WTC11 (cell line): ENCODE results near the gene BFSP1. TPM values are rescaled to one million over a fixed set of nuclear protein-coding genes. Genes with fewer than 3 reads are reported as not detected.

ENCODE experiments used
- ATAC-seq: fragments of 200-7000 bp; cut with Tn5 transposase; 2 replicates; pipeline ENCODE4 v1.10.0; 2021; ENCODE audit warnings: mild to moderate bottlenecking, moderate library complexity
- CTCF ChIA-PET: fragments of 300-600 bp; sonication (Branson Sonifier 250); formaldehyde crosslinking; loops from one replicate; lab custom pipeline; 2021; ENCODE audit warnings: antibody characterized with exemption; lab: Charles Lee
- POLR2A ChIA-PET: fragments of 350-600 bp; sonication (Branson Sonifier 250); formaldehyde crosslinking; loops from one replicate; lab custom pipeline; 2021; ENCODE audit warnings: antibody characterized with exemption; lab: Charles Lee
- DNase-seq: peaks from one replicate; pipeline ENCODE4 v3.0.0; 2021; ENCODE audit warnings: low spot score
- H3K27ac Mint-ChIP-seq: 2 replicates; pipeline ENCODE4 v1.8.0; 2021; ENCODE audit warnings: mixed read lengths
- H3K27me3 Mint-ChIP-seq: 2 replicates; pipeline ENCODE4 v1.8.0; 2021; ENCODE audit warnings: low read depth, mild to moderate bottlenecking, moderate library complexity, mixed read lengths
- H3K36me3 Mint-ChIP-seq: 2 replicates; pipeline ENCODE4 v1.8.0; 2021; ENCODE audit warnings: mixed read lengths
- H3K4me1 Mint-ChIP-seq: 2 replicates; pipeline ENCODE4 v1.8.0; 2022; ENCODE audit warnings: mixed read lengths
- H3K4me3 Mint-ChIP-seq: 2 replicates; pipeline ENCODE4 v1.8.0; 2021; ENCODE audit warnings: mild to moderate bottlenecking, moderate library complexity, mixed read lengths
- H3K9me3 Mint-ChIP-seq: 2 replicates; pipeline ENCODE4 v1.8.0; 2021; ENCODE audit warnings: mixed read lengths
- ATF3 ChIP-seq: sonication (generic); formaldehyde crosslinking; conservative IDR thresholded peaks from 2 replicates; pipeline ENCODE4 v1.8.1; 2022; ENCODE audit warnings: mild to moderate bottlenecking, missing genetic modification reagents
- CBFB ChIP-seq: sonication (generic); formaldehyde crosslinking; IDR thresholded peaks from 2 replicates; pipeline ENCODE4 v1.8.1; 2022; ENCODE audit warnings: mild to moderate bottlenecking, low read depth, missing genetic modification reagents
- CREM ChIP-seq: sonication (generic); formaldehyde crosslinking; IDR thresholded peaks from 2 replicates; pipeline ENCODE4 v1.8.1; 2022; ENCODE audit warnings: mild to moderate bottlenecking, missing genetic modification reagents, moderate library complexity
- CTCF ChIP-seq: fragments of 200-600 bp; IDR thresholded peaks from 2 replicates; pipeline ENCODE4 v1.8.0; 2022; ENCODE audit warnings: antibody characterized with exemption
- FOXJ3 ChIP-seq: sonication (generic); formaldehyde crosslinking; IDR thresholded peaks from 2 replicates; pipeline ENCODE4 v1.9.0; 2021; ENCODE audit warnings: missing genetic modification reagents, mild to moderate bottlenecking, borderline replicate concordance
- FOXK1 ChIP-seq: sonication (generic); formaldehyde crosslinking; IDR thresholded peaks from 2 replicates; pipeline ENCODE4 v1.8.0; 2022; ENCODE audit warnings: mild to moderate bottlenecking, moderate library complexity, missing genetic modification reagents
- GABPB1 ChIP-seq: sonication (generic); formaldehyde crosslinking; IDR thresholded peaks from 2 replicates; pipeline ENCODE4 v1.8.1; 2023; ENCODE audit warnings: mild to moderate bottlenecking, missing genetic modification reagents
- HMGA2 ChIP-seq: fragments of 250-450 bp; sonication (Bioruptor Pico); IDR thresholded peaks from 2 replicates; pipeline ENCODE4 v1.4.0; 2021; ENCODE audit warnings: mild to moderate bottlenecking, moderate library complexity
- IRF2 ChIP-seq: sonication (generic); formaldehyde crosslinking; IDR thresholded peaks from 2 replicates; pipeline ENCODE4 v1.8.0; 2022; ENCODE audit warnings: low read depth, missing genetic modification reagents, borderline replicate concordance
- JAZF1 ChIP-seq: fragments of 250-450 bp; sonication (Bioruptor Pico); IDR thresholded peaks from 2 replicates; pipeline ENCODE4 v1.9.0; 2021; ENCODE audit warnings: moderate library complexity, mild to moderate bottlenecking, inconsistent platforms
- MLX ChIP-seq: sonication (generic); formaldehyde crosslinking; IDR thresholded peaks from 2 replicates; pipeline ENCODE4 v1.8.1; 2023; ENCODE audit warnings: mild to moderate bottlenecking, missing genetic modification reagents, moderate library complexity
- MYBL2 ChIP-seq: sonication (generic); formaldehyde crosslinking; IDR thresholded peaks from 2 replicates; pipeline ENCODE4 v1.8.1; 2023; ENCODE audit warnings: mild to moderate bottlenecking, moderate library complexity, missing genetic modification reagents
- NFYB ChIP-seq: sonication (generic); formaldehyde crosslinking; conservative IDR thresholded peaks from 2 replicates; pipeline ENCODE4 v1.8.0; 2022; ENCODE audit warnings: low read depth, missing genetic modification reagents
- SOX15 ChIP-seq: fragments of 250-450 bp; sonication (Bioruptor Pico); IDR thresholded peaks from 2 replicates; pipeline ENCODE4 v1.9.0; 2021; ENCODE audit warnings: mild to moderate bottlenecking
- TEAD1 ChIP-seq: sonication (generic); formaldehyde crosslinking; IDR thresholded peaks from 2 replicates; pipeline ENCODE4 v1.8.0; 2022; ENCODE audit warnings: mild to moderate bottlenecking, missing genetic modification reagents
- ZNF263 ChIP-seq: sonication (generic); formaldehyde crosslinking; IDR thresholded peaks from 2 replicates; pipeline ENCODE4 v1.8.1; 2022; ENCODE audit warnings: low read depth, mild to moderate bottlenecking, moderate library complexity, missing genetic modification reagents
- ZNF425 ChIP-seq: fragments of 250-450 bp; sonication (Bioruptor Pico); conservative IDR thresholded peaks from 2 replicates; pipeline ENCODE4 v1.9.0; 2021; ENCODE audit warnings: mild to moderate bottlenecking
- total RNA-seq: library from RNA; stranded (reverse); gene quantifications from 3 replicates; pipeline ENCODE4 v1.2.3, GENCODE V29; 2021
- TF ChIP-seq, protein P1 (sequence below): sonication (generic); formaldehyde crosslinking; IDR thresholded peaks from 2 replicates; pipeline ENCODE4 v1.8.1; 2022; ENCODE audit warnings: mild to moderate bottlenecking, missing genetic modification reagents, moderate library complexity, borderline replicate concordance
- TF ChIP-seq, protein P2 (sequence below): fragments of 250-450 bp; sonication (Bioruptor Pico); IDR thresholded peaks from 2 replicates; pipeline ENCODE4 v1.9.0; 2021; ENCODE audit warnings: moderate library complexity, mild to moderate bottlenecking, inconsistent platforms, borderline replicate concordance
- TF ChIP-seq, protein P3 (sequence below): sonication (generic); formaldehyde crosslinking; IDR thresholded peaks from 2 replicates; pipeline ENCODE4 v1.8.0; 2023; ENCODE audit warnings: missing genetic modification reagents, mild to moderate bottlenecking, borderline replicate concordance

BFSP1 gene
- total RNA-seq, 1 experiment from 2014 or later, result 3.0 TPM

DNA sequence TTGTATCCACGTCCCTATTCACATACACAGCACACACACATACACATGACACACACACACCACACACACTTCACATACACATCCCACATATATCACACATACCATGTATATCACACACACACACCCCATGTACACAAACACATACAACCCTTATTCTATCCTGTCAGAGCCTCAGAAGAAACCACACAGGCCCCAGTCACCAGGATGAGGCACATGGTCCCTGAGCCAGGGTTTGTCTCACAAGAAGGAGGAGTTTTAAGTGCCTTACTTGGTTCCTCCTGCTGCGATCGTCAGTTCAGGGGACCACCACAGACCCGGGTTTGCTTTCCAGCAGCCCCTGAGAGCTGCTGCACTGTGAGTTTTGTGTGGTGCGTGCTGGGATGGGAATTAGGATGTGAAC lies 23.6 kb downstream of the BFSP1 start:
- no peak for TF ChIP-seq CTCF
- no peak for TF ChIP-seq FOXK1
- no peak for TF ChIP-seq ZNF425
- TF ChIP-seq TEAD1 (CRISPR knock-in tag), result no peak
- no peak for TF ChIP-seq MYBL2 (CRISPR knock-in tag)
- no peak for TF ChIP-seq SOX15
- TF ChIP-seq, protein P1, sequence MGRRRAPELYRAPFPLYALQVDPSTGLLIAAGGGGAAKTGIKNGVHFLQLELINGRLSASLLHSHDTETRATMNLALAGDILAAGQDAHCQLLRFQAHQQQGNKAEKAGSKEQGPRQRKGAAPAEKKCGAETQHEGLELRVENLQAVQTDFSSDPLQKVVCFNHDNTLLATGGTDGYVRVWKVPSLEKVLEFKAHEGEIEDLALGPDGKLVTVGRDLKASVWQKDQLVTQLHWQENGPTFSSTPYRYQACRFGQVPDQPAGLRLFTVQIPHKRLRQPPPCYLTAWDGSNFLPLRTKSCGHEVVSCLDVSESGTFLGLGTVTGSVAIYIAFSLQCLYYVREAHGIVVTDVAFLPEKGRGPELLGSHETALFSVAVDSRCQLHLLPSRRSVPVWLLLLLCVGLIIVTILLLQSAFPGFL (CRISPR knock-in tag), result no peak
- TF ChIP-seq NFYB (CRISPR knock-in tag), result no peak
- no peak for TF ChIP-seq CBFB (CRISPR knock-in tag)
- TF ChIP-seq ZNF263, result no peak
- TF ChIP-seq, protein P2, sequence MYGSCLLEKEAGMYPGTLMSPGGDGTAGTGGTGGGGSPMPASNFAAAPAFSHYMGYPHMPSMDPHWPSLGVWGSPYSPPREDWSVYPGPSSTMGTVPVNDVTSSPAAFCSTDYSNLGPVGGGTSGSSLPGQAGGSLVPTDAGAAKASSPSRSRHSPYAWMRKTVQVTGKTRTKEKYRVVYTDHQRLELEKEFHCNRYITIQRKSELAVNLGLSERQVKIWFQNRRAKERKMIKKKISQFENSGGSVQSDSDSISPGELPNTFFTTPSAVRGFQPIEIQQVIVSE, result no peak
- TF ChIP-seq CREM, result no peak
- no peak for TF ChIP-seq ATF3 (CRISPR knock-in tag)
- no peak for TF ChIP-seq GABPB1 (CRISPR knock-in tag)
- TF ChIP-seq MLX (CRISPR knock-in tag), result no peak

GRCh38 chr20:17507032-17507431 lies 24.1 kb downstream of the BFSP1 start:
- Mint-ChIP-seq H3K9me3 (no peaks in the 10 kb centered on the region), H3K4me1 (peaks cover 13% of the 10 kb centered on the region), H3K27me3 (peaks cover 10% of the 10 kb centered on the region), H3K36me3 (no peaks in the 10 kb centered on the region; the same call in 1 of the 2 replicates)
- TF ChIP-seq, protein P3, sequence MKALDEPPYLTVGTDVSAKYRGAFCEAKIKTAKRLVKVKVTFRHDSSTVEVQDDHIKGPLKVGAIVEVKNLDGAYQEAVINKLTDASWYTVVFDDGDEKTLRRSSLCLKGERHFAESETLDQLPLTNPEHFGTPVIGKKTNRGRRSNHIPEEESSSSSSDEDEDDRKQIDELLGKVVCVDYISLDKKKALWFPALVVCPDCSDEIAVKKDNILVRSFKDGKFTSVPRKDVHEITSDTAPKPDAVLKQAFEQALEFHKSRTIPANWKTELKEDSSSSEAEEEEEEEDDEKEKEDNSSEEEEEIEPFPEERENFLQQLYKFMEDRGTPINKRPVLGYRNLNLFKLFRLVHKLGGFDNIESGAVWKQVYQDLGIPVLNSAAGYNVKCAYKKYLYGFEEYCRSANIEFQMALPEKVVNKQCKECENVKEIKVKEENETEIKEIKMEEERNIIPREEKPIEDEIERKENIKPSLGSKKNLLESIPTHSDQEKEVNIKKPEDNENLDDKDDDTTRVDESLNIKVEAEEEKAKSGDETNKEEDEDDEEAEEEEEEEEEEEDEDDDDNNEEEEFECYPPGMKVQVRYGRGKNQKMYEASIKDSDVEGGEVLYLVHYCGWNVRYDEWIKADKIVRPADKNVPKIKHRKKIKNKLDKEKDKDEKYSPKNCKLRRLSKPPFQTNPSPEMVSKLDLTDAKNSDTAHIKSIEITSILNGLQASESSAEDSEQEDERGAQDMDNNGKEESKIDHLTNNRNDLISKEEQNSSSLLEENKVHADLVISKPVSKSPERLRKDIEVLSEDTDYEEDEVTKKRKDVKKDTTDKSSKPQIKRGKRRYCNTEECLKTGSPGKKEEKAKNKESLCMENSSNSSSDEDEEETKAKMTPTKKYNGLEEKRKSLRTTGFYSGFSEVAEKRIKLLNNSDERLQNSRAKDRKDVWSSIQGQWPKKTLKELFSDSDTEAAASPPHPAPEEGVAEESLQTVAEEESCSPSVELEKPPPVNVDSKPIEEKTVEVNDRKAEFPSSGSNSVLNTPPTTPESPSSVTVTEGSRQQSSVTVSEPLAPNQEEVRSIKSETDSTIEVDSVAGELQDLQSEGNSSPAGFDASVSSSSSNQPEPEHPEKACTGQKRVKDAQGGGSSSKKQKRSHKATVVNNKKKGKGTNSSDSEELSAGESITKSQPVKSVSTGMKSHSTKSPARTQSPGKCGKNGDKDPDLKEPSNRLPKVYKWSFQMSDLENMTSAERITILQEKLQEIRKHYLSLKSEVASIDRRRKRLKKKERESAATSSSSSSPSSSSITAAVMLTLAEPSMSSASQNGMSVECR, result no peak
- TF ChIP-seq ZNF263 (no peak), JAZF1 (no peak), CBFB (CRISPR knock-in tag) (no peak), IRF2 (CRISPR knock-in tag) (no peak), HMGA2 (CRISPR knock-in tag) (no peak), FOXJ3 (CRISPR knock-in tag) (no peak)
- TF ChIP-seq, all 79 proteins: peak for 0
- DNase-seq, result no peak
- Mint-ChIP-seq H3K27ac (no peak overlapping the region), H3K4me3 (no peak overlapping the region)
- no peak for ATAC-seq
- ChIA-PET POLR2A (no interaction called here), CTCF (no interaction called here)

More for the DNA sequence above, 23.6 kb downstream of the BFSP1 start:
- no peaks in the 10 kb centered on the region; the same call in 1 of the 2 replicates for H3K36me3 Mint-ChIP-seq
- no peak overlapping the region for H3K4me3 Mint-ChIP-seq
- no peak overlapping the region for H3K27ac Mint-ChIP-seq
- H3K27me3 Mint-ChIP-seq, result peaks cover 10% of the 10 kb centered on the region
- H3K4me1 Mint-ChIP-seq, result peaks cover 9% of the 10 kb centered on the region
- H3K9me3 Mint-ChIP-seq, result no peaks in the 10 kb centered on the region
- DNase-seq (no peak), ATAC-seq (no peak)
- ChIA-PET POLR2A (no interaction called here), CTCF (interaction anchor here (1.2 kb wide), 1 partner anchor 142 kb away, joined by 4 read pairs; no protein-coding TSS in a partner anchor)
